GM23338 (cell line): Measurements from ENCODE around the gene SRR. TPM values are rescaled to one million over a fixed set of nuclear protein-coding genes. Genes with fewer than 3 reads are reported as not detected.

Experiments used
- ATAC-seq: fragments of 200-7000 bp; cut with Tn5 transposase; 3 replicates; pipeline ENCODE4 v1.9.1; 2020
- DNase-seq: peaks from one replicate; pipeline ENCODE4 v3.0.0-alpha.2; 2015; ENCODE audit warnings: low spot score
- H2AFZ ChIP-seq: fragments of 200-600 bp; sonication (generic); 2 replicates; pipeline ENCODE4 v1.8.0; 2016; ENCODE audit warnings: antibody characterized with exemption, mild to moderate bottlenecking, moderate library complexity
- H3F3A ChIP-seq: fragments of 200-600 bp; sonication (generic); replicated peaks from 2 replicates; pipeline ENCODE4 v1.8.0; 2017; ENCODE audit warnings: antibody characterized with exemption, mixed run types, low read depth
- H3K27ac ChIP-seq: fragments of 200-600 bp; sonication (generic); 2 replicates; pipeline ENCODE4 v1.6.1; 2016; ENCODE audit warnings: low read depth
- H3K27me3 ChIP-seq: fragments of 200-600 bp; sonication (generic); 2 replicates; pipeline ENCODE4 v1.8.0; 2016; ENCODE audit warnings: mild to moderate bottlenecking, mixed run types, moderate library complexity; ENCODE audit not compliant: insufficient read depth
- H3K36me3 ChIP-seq: fragments of 200-600 bp; sonication (generic); 2 replicates; pipeline ENCODE4 v1.8.0; 2016; ENCODE audit warnings: mild to moderate bottlenecking; ENCODE audit not compliant: insufficient read depth
- H3K4me1 ChIP-seq: fragments of 200-600 bp; sonication (generic); 2 replicates; pipeline ENCODE4 v1.8.0; 2016; ENCODE audit warnings: mild to moderate bottlenecking, moderate library complexity; ENCODE audit not compliant: insufficient read depth
- H3K4me2 ChIP-seq: fragments of 200-600 bp; sonication (generic); 2 replicates; pipeline ENCODE4 v1.7.1; 2017; ENCODE audit warnings: mixed run types
- H3K4me3 ChIP-seq: fragments of 200-600 bp; sonication (generic); 2 replicates; pipeline ENCODE4 v1.6.1; 2016; ENCODE audit warnings: mixed run types
- H3K79me2 ChIP-seq: fragments of 200-600 bp; sonication (generic); replicated peaks from 2 replicates; pipeline ENCODE4 v1.8.0; 2017; ENCODE audit warnings: mild to moderate bottlenecking; ENCODE audit not compliant: insufficient read depth
- H3K9me2 ChIP-seq: fragments of 200-600 bp; sonication (generic); 2 replicates; pipeline ENCODE4 v1.8.0; 2017; ENCODE audit not compliant: insufficient read depth
- H4K20me1 ChIP-seq: fragments of 200-600 bp; sonication (generic); replicated peaks from 2 replicates; pipeline ENCODE4 v1.8.0; 2017; ENCODE audit warnings: mild to moderate bottlenecking; ENCODE audit not compliant: insufficient read depth
- H3K27ac Mint-ChIP-seq: 2 replicates; pipeline ENCODE4 v1.8.0; 2020; ENCODE audit warnings: inconsistent platforms, mild to moderate bottlenecking, moderate library complexity, mixed read lengths
- H3K27me3 Mint-ChIP-seq: 3 replicates; pipeline ENCODE4 v1.8.0; 2022; ENCODE audit warnings: low read depth, mild to moderate bottlenecking, moderate library complexity, mixed read lengths, inconsistent platforms; ENCODE audit not compliant: insufficient read depth, poor library complexity
- H3K36me3 Mint-ChIP-seq: 3 replicates; pipeline ENCODE4 v1.8.0; 2021; ENCODE audit warnings: low read depth, mild to moderate bottlenecking, inconsistent platforms, moderate library complexity, mixed read lengths
- H3K4me1 Mint-ChIP-seq: 3 replicates; pipeline ENCODE4 v1.8.0; 2020; ENCODE audit warnings: mild to moderate bottlenecking, inconsistent platforms, mixed read lengths
- H3K4me3 Mint-ChIP-seq: 3 replicates; pipeline ENCODE4 v1.8.0; 2021; ENCODE audit warnings: moderate library complexity, mild to moderate bottlenecking, inconsistent platforms, mixed read lengths
- H3K9me3 Mint-ChIP-seq: 3 replicates; pipeline ENCODE4 v1.8.0; 2020; ENCODE audit warnings: moderate library complexity, mild to moderate bottlenecking, inconsistent platforms, mixed read lengths
- CREB1 ChIP-seq: fragments of 250-450 bp; sonication (Bioruptor Pico); IDR thresholded peaks from 2 replicates; pipeline ENCODE4 v1.5.0; 2020; ENCODE audit warnings: low read depth, mild to moderate bottlenecking, moderate library complexity
- CTCF ChIP-seq, 2 experiments: fragments of 200-600 bp in 1 of 2; sonication (generic) in 1 of 2; conservative IDR thresholded peaks; 2 replicates each; pipeline versions ENCODE4 v1.5.1 to v1.6.1; 2016 to 2017; ENCODE audit warnings: antibody characterized with exemption in 2 of 2, low read depth in 2 of 2, mild to moderate bottlenecking in 2 of 2, moderate library complexity in 1 of 2
- EZH2 ChIP-seq: fragments of 200-600 bp; sonication (generic); IDR thresholded peaks from one replicate; pipeline ENCODE4 v1.8.0; 2017; ENCODE audit warnings: antibody characterized with exemption, mild to moderate bottlenecking, low read depth; ENCODE audit not compliant: unreplicated experiment
- EZH2phosphoT487 ChIP-seq: fragments of 200-600 bp; sonication (generic); IDR thresholded peaks from one replicate; pipeline ENCODE4 v1.8.1; 2018; ENCODE audit warnings: antibody characterized with exemption; ENCODE audit not compliant: unreplicated experiment
- JUNB ChIP-seq: IDR thresholded peaks from one replicate; pipeline ENCODE4 v1.6.1; 2016; ENCODE audit warnings: antibody characterized with exemption; ENCODE audit not compliant: unreplicated experiment
- NANOG ChIP-seq: IDR thresholded peaks from 2 replicates; pipeline ENCODE4 v1.6.1; 2016; ENCODE audit warnings: antibody characterized with exemption, borderline replicate concordance
- POLR2AphosphoS5 ChIP-seq: IDR thresholded peaks from 2 replicates; pipeline ENCODE4 v1.6.1; 2016; ENCODE audit warnings: antibody characterized with exemption, low read depth
- STAT1 ChIP-seq: IDR thresholded peaks from one replicate; pipeline ENCODE4 v1.6.1; 2016; ENCODE audit warnings: antibody characterized with exemption; ENCODE audit not compliant: unreplicated experiment
- ZNF114 ChIP-seq: fragments of 250-450 bp; sonication (Bioruptor Pico); IDR thresholded peaks from 2 replicates; pipeline ENCODE4 v1.5.0; 2020; ENCODE audit warnings: mild to moderate bottlenecking, moderate library complexity
- ZNF331 ChIP-seq: fragments of 250-450 bp; sonication (Bioruptor Pico); IDR thresholded peaks from 2 replicates; pipeline ENCODE4 v1.5.0; 2020; ENCODE audit warnings: low read depth, mild to moderate bottlenecking, moderate library complexity
- polyA plus RNA-seq: library from polyadenylated mRNA; unstranded; fragments of >200 nt; fragmentation: Nextera tagmentation; extraction: Ambion mirVana; gene quantifications from 2 replicates; pipeline ENCODE4 v1.2.1, GENCODE V29; 2016
- total RNA-seq: library from RNA; depleted of rRNA; stranded (reverse); fragments of >200 nt; shearing (Covaris generic); gene quantifications from 2 replicates; pipeline ENCODE4 v1.2.3, GENCODE V29; 2014
- TF ChIP-seq, protein P1 (sequence below): IDR thresholded peaks from one replicate; pipeline ENCODE4 v1.6.1; 2018; ENCODE audit warnings: antibody characterized with exemption; ENCODE audit not compliant: unreplicated experiment
- TF ChIP-seq, protein P2 (sequence below): fragments of 250-450 bp; sonication (Bioruptor Pico); IDR thresholded peaks from 2 replicates; pipeline ENCODE4 v1.5.0; 2020; ENCODE audit warnings: mild to moderate bottlenecking, moderate library complexity
- TF ChIP-seq, protein P3 (sequence below): IDR thresholded peaks from 2 replicates; pipeline ENCODE4 v1.6.1; 2016; ENCODE audit warnings: antibody characterized with exemption

Gene SRR
- total and polyA plus RNA-seq, 2 experiments from 2014 or later = 2.8 to 5.4 TPM

DNA sequence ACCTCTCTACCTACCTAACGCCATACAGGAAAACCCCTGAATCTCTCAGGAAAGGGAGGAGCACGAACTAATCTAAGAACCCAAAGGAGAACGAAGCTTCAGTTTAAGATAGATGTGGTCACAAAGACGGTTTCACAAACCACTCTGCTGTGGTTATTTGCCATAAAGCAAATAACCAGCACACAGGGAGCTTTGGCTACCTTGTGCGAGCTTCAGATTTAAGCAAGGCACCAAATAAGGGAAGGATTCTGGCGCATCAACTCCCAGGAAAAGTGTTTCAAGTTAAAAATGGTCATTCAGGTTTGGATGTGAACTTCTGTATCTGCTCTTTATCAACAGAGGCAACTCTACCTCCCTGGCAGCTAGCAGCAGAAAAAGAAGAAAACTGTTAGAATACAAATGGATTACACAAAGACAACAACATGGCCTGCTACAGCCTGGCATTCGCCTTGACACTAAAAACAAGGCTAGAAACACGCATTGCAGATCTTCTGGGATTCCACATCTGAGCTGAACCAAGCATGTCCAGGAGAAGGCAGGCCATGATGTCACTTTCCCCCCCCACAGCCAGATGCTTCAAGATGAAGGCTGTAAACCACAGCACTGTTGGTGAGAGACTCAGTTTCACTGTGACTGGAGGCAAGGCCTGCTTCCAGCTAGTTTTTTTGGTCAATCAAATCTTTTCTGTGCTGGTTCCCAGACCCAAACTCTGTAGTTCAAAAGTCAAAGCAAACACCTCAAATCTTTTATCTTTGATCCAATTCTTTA, 43.8 kb upstream of the SRR start:
- H3K79me2 ChIP-seq = 0 out of 2 replicates have a peak, but pooled peaks cover 7% of the 10 kb centered on the region
- no peak overlapping the region for H3K4me2 ChIP-seq
- Mint-ChIP-seq H3K36me3 (peaks cover 21% of the 10 kb centered on the region), H3K9me3 (peaks cover 7% of the 10 kb centered on the region; the same call in 2 of the 3 replicates), H3K4me1 (no peaks in the 10 kb centered on the region), H3K27me3 (peaks cover 2% of the 10 kb centered on the region), H3K4me3 (no peak overlapping the region), H3K27ac (peak overlapping the region; percentile 19; the same call in 1 of the 2 replicates)
- 0 out of 2 replicates have a peak, but pooled peaks cover 5% of the 10 kb centered on the region for H3F3A ChIP-seq
- H3K36me3 ChIP-seq = no peaks in the 10 kb centered on the region; the same call in 1 of the 2 replicates
- no peak overlapping the region for H2AFZ ChIP-seq
- no peak for ATAC-seq
- DNase-seq = no peak
- H4K20me1 ChIP-seq = no peaks in the 10 kb centered on the region; the same call in none of the 2 replicates
- H3K9me2 ChIP-seq = no peaks in the 10 kb centered on the region
- peak overlapping the region; percentile 68 for H3K27ac ChIP-seq
- H3K4me3 ChIP-seq = no peak overlapping the region
- no peak for TF ChIP-seq EZH2phosphoT487
- TF ChIP-seq STAT1 = no peak
- no peak for TF ChIP-seq EZH2
- TF ChIP-seq, protein P1, sequence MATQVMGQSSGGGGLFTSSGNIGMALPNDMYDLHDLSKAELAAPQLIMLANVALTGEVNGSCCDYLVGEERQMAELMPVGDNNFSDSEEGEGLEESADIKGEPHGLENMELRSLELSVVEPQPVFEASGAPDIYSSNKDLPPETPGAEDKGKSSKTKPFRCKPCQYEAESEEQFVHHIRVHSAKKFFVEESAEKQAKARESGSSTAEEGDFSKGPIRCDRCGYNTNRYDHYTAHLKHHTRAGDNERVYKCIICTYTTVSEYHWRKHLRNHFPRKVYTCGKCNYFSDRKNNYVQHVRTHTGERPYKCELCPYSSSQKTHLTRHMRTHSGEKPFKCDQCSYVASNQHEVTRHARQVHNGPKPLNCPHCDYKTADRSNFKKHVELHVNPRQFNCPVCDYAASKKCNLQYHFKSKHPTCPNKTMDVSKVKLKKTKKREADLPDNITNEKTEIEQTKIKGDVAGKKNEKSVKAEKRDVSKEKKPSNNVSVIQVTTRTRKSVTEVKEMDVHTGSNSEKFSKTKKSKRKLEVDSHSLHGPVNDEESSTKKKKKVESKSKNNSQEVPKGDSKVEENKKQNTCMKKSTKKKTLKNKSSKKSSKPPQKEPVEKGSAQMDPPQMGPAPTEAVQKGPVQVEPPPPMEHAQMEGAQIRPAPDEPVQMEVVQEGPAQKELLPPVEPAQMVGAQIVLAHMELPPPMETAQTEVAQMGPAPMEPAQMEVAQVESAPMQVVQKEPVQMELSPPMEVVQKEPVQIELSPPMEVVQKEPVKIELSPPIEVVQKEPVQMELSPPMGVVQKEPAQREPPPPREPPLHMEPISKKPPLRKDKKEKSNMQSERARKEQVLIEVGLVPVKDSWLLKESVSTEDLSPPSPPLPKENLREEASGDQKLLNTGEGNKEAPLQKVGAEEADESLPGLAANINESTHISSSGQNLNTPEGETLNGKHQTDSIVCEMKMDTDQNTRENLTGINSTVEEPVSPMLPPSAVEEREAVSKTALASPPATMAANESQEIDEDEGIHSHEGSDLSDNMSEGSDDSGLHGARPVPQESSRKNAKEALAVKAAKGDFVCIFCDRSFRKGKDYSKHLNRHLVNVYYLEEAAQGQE = no peak
- TF ChIP-seq, protein P2, sequence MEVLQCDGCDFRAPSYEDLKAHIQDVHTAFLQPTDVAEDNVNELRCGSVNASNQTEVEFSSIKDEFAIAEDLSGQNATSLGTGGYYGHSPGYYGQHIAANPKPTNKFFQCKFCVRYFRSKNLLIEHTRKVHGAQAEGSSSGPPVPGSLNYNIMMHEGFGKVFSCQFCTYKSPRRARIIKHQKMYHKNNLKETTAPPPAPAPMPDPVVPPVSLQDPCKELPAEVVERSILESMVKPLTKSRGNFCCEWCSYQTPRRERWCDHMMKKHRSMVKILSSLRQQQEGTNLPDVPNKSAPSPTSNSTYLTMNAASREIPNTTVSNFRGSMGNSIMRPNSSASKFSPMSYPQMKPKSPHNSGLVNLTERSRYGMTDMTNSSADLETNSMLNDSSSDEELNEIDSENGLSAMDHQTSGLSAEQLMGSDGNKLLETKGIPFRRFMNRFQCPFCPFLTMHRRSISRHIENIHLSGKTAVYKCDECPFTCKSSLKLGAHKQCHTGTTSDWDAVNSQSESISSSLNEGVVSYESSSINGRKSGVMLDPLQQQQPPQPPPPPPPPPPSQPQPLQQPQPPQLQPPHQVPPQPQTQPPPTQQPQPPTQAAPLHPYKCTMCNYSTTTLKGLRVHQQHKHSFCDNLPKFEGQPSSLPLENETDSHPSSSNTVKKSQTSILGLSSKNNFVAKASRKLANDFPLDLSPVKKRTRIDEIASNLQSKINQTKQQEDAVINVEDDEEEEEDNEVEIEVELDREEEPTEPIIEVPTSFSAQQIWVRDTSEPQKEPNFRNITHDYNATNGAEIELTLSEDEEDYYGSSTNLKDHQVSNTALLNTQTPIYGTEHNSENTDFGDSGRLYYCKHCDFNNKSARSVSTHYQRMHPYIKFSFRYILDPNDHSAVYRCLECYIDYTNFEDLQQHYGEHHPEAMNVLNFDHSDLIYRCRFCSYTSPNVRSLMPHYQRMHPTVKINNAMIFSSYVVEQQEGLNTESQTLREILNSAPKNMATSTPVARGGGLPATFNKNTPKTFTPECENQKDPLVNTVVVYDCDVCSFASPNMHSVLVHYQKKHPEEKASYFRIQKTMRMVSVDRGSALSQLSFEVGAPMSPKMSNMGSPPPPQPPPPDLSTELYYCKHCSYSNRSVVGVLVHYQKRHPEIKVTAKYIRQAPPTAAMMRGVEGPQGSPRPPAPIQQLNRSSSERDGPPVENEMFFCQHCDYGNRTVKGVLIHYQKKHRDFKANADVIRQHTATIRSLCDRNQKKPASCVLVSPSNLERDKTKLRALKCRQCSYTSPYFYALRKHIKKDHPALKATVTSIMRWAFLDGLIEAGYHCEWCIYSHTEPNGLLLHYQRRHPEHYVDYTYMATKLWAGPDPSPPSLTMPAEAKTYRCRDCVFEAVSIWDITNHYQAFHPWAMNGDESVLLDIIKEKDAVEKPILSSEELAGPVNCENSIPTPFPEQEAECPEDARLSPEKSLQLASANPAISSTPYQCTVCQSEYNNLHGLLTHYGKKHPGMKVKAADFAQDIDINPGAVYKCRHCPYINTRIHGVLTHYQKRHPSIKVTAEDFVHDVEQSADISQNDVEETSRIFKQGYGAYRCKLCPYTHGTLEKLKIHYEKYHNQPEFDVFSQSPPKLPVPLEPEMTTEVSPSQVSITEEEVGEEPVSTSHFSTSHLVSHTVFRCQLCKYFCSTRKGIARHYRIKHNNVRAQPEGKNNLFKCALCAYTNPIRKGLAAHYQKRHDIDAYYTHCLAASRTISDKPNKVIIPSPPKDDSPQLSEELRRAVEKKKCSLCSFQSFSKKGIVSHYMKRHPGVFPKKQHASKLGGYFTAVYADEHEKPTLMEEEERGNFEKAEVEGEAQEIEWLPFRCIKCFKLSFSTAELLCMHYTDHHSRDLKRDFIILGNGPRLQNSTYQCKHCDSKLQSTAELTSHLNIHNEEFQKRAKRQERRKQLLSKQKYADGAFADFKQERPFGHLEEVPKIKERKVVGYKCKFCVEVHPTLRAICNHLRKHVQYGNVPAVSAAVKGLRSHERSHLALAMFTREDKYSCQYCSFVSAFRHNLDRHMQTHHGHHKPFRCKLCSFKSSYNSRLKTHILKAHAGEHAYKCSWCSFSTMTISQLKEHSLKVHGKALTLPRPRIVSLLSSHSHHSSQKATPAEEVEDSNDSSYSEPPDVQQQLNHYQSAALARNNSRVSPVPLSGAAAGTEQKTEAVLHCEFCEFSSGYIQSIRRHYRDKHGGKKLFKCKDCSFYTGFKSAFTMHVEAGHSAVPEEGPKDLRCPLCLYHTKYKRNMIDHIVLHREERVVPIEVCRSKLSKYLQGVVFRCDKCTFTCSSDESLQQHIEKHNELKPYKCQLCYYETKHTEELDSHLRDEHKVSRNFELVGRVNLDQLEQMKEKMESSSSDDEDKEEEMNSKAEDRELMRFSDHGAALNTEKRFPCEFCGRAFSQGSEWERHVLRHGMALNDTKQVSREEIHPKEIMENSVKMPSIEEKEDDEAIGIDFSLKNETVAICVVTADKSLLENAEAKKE = no peak
- TF ChIP-seq, protein P3, sequence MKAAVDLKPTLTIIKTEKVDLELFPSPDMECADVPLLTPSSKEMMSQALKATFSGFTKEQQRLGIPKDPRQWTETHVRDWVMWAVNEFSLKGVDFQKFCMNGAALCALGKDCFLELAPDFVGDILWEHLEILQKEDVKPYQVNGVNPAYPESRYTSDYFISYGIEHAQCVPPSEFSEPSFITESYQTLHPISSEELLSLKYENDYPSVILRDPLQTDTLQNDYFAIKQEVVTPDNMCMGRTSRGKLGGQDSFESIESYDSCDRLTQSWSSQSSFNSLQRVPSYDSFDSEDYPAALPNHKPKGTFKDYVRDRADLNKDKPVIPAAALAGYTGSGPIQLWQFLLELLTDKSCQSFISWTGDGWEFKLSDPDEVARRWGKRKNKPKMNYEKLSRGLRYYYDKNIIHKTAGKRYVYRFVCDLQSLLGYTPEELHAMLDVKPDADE = no peak
- no peak for TF ChIP-seq ZNF114 (CRISPR knock-in tag)
- TF ChIP-seq POLR2AphosphoS5 = no peak
- no peak for TF ChIP-seq JUNB
- TF ChIP-seq CREB1 = no peak
- TF ChIP-seq ZNF331 (CRISPR knock-in tag) = no peak
- no peak for TF ChIP-seq CTCF (conservative IDR thresholded peaks at IDR 0.05; ENCODE audit: low read depth in 2 of 2)
- no peak for TF ChIP-seq NANOG
- no peaks in the 10 kb centered on the region for H3K27me3 ChIP-seq
- H3K4me1 ChIP-seq = no peaks in the 10 kb centered on the region
